Transverse colon (tissue), 4 donors: ENCODE measurements around the gene OR56A1. TPM values are rescaled to one million over a fixed set of nuclear protein-coding genes. Genes with fewer than 3 reads are reported as not detected.

Source experiments
- DNase-seq: peaks from one replicate; pipeline ENCODE4 v3.0.0-alpha.2; 2019
- H3K27ac ChIP-seq, 4 donors: fragments of 200-600 bp; sonication (generic); 2 replicates each; pipeline ENCODE4 v1.5.1; 2016 to 2018; ENCODE audit warnings: inconsistent platforms in 4 of 4
- H3K27me3 ChIP-seq: fragments of 200-600 bp; sonication (generic); 2 replicates; pipeline ENCODE4 v1.5.1; 2017; ENCODE audit warnings: inconsistent platforms
- H3K36me3 ChIP-seq, 4 donors: fragments of 200-600 bp; sonication (generic); 2 replicates each; pipeline ENCODE4 v1.5.1; 2017 to 2019; ENCODE audit warnings: inconsistent platforms in 4 of 4
- H3K4me1 ChIP-seq, 4 donors: fragments of 200-600 bp; sonication (generic); 2 replicates each; pipeline ENCODE4 v1.5.1; 2017 to 2020; ENCODE audit warnings: inconsistent platforms in 4 of 4
- H3K4me3 ChIP-seq, 4 donors: fragments of 200-600 bp; sonication (generic); 1 replicate in 1 of 4; 2 replicates in 3 of 4; pipeline versions ENCODE4 v1.5.1 to v1.6.1; 2017 to 2019; ENCODE audit warnings: inconsistent platforms in 4 of 4
- H3K9me3 ChIP-seq, 2 donors: fragments of 200-600 bp; sonication (generic); 2 replicates each; pipeline ENCODE4 v1.5.1; 2017 to 2019; ENCODE audit warnings: inconsistent platforms in 2 of 2
- EP300 ChIP-seq: sonication (generic); formaldehyde crosslinking; IDR thresholded peaks from one replicate; pipeline ENCODE4 v1.6.1; 2017; ENCODE audit warnings: antibody characterized with exemption, low read depth
- POLR2A ChIP-seq: fragments of 450-650 bp; IDR thresholded peaks from one replicate; pipeline ENCODE4 v1.6.1; 2016; ENCODE audit warnings: antibody characterized with exemption, mild to moderate bottlenecking, moderate library complexity
- POLR2AphosphoS5 ChIP-seq, 3 donors: sonication (generic); formaldehyde crosslinking; IDR thresholded peaks; one replicate each; pipeline ENCODE4 v1.6.1; 2016; ENCODE audit warnings: antibody characterized with exemption in 3 of 3
- WGBS, 2 donors: methylation state at CpG; one replicate each; pipeline ENCODE4 v1.1.5; 2018; ENCODE audit warnings: low coverage in 1 of 2; 5-methylcytosine and 5-hydroxymethylcytosine counted together
- in situ Hi-C, 4 donors: fragments of 200-750 bp; cut with MboI; loops; one replicate each; pipeline versions ENCODE4 v1.15.0 to v1.15.1; 2017; ENCODE audit warnings: low sequenced_read_pairs in 3 of 4, low pct_ligation_motif_present in 1 of 4, low pct_unique_long_range_greater_than_20kb in 1 of 4
- intact Hi-C: fragments of 100-400 bp; cut with DNase I; formaldehyde crosslinking; loops from one replicate; pipeline ENCODE4 v1.15.1; 2023; ENCODE audit warnings: low total_unique reads
- total RNA-seq, 4 donors: library from RNA; depleted of rRNA; stranded (reverse); fragments of >200 nt; gene quantifications; one replicate each; pipeline ENCODE4 v1.1.0, GENCODE V29; 2016
- TF ChIP-seq, protein P1 (sequence below), 5 experiments: fragments of 200-600 bp in 3 of 5; fragments of 450-650 bp in 2 of 5; sonication (generic) in 3 of 5; IDR thresholded peaks; 1 replicate in 2 of 5; 2 replicates in 3 of 5; pipeline ENCODE4 v1.5.1; 2016 to 2017; ENCODE audit warnings: antibody characterized with exemption in 5 of 5, inconsistent platforms in 3 of 5, mild to moderate bottlenecking in 2 of 5, moderate library complexity in 1 of 5

Gene OR56A1
- total RNA-seq, 4 donors from 2014 or later, result 0.14 TPM; not detected in 3

DNA sequence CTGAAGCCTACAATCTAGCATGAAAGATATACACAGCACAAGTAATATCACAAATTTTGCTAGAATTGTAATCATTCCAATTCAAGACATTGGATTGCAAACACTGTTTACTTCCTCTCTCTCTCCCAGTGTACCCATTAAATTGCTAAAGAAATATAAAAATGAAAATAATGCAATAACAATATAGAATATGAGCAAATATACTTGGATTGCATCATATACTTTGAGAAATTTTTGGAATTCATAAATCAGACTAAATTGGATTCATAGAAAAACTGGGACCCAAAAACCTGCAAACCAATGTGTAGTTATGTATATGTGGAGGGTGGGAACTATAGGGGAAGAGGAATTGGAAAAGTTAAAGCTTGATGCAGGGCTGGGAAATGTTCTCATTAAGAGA lies 25.0 kb upstream of the OR56A1 start:
- Histone ChIP-seq H3K36me3 (no peaks in the 10 kb centered on the region), H3K27me3 (peaks cover 8% of the 10 kb centered on the region), H3K4me1 (no peaks in the 10 kb centered on the region), H3K9me3 (no peaks in the 10 kb centered on the region), H3K4me3 (no peak overlapping the region), H3K27ac (no peak overlapping the region)
- in situ Hi-C loops (no loop called here), intact Hi-C loops (no loop called here)
- TF ChIP-seq EP300 (no peak), POLR2A (no peak), POLR2AphosphoS5 (IDR thresholded peaks at IDR 0.05) (no peak)
- TF ChIP-seq, protein P1, sequence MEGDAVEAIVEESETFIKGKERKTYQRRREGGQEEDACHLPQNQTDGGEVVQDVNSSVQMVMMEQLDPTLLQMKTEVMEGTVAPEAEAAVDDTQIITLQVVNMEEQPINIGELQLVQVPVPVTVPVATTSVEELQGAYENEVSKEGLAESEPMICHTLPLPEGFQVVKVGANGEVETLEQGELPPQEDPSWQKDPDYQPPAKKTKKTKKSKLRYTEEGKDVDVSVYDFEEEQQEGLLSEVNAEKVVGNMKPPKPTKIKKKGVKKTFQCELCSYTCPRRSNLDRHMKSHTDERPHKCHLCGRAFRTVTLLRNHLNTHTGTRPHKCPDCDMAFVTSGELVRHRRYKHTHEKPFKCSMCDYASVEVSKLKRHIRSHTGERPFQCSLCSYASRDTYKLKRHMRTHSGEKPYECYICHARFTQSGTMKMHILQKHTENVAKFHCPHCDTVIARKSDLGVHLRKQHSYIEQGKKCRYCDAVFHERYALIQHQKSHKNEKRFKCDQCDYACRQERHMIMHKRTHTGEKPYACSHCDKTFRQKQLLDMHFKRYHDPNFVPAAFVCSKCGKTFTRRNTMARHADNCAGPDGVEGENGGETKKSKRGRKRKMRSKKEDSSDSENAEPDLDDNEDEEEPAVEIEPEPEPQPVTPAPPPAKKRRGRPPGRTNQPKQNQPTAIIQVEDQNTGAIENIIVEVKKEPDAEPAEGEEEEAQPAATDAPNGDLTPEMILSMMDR (IDR thresholded peaks at IDR 0.05), result no peak
- DNase-seq, result no peak

GRCh38 chr11:6052374-6052773 lies 21.8 kb upstream of the OR56A1 start:
- DNase-seq, result no peak
- H3K9me3 ChIP-seq, result no peaks in the 10 kb centered on the region
- H3K4me3 ChIP-seq, result no peak overlapping the region
- in situ Hi-C loops (no loop called here), intact Hi-C loops (no loop called here)
- H3K27ac ChIP-seq, result no peak overlapping the region
- TF ChIP-seq, protein P1 (IDR thresholded peaks at IDR 0.05), result no peak
- TF ChIP-seq POLR2A (no peak), EP300 (no peak), POLR2AphosphoS5 (IDR thresholded peaks at IDR 0.05) (no peak)
- no peaks in the 10 kb centered on the region for H3K4me1 ChIP-seq
- WGBS, 2 donors, result 74 to 75% methylated on average over 3 of the region's 3 CpGs
- no peaks in the 10 kb centered on the region for H3K36me3 ChIP-seq
- H3K27me3 ChIP-seq, result peaks cover 8% of the 10 kb centered on the region

DNA sequence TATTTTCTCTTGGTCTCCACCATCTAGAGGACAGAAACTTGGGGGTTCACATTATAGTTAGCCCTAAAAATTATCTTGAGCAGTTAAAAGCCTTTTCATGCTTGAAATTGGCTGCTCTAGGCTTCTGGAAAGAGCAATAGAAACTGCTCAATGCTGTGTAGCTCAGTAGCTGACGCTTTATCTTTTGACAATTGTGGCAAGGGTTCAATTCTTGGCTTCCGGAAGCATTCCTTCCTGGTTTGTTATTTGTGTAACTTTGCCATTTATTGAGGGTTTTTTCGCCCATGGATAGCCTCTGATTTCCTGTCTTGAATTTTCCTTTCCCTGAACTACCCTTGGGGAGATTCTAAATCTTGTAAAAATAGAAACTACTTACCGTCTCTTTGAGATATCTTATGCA lies 10.3 kb upstream of the OR56A1 start:
- H3K36me3 ChIP-seq, result no peaks in the 10 kb centered on the region
- H3K27ac ChIP-seq, result no peak overlapping the region
- no peaks in the 10 kb centered on the region for H3K9me3 ChIP-seq
- TF ChIP-seq POLR2AphosphoS5 (IDR thresholded peaks at IDR 0.05) (no peak), POLR2A (no peak), EP300 (no peak)
- TF ChIP-seq, protein P1 (IDR thresholded peaks at IDR 0.05), result no peak
- WGBS, 2 donors, result 49 to 57% methylated on average over 4 of the region's 4 CpGs
- no peaks in the 10 kb centered on the region for H3K27me3 ChIP-seq
- intact Hi-C loops (no loop called here), in situ Hi-C loops (loop anchor here in 1 of 4 donors (25.0 kb wide), 1 partner anchor 271 kb away; the partner anchor contains the start of gene CAVIN3)
- no peak overlapping the region for H3K4me3 ChIP-seq
- H3K4me1 ChIP-seq, result no peaks in the 10 kb centered on the region
- no peak for DNase-seq

- no peaks in the 10 kb centered on the region for H3K9me3 ChIP-seq
- H3K36me3 ChIP-seq, result no peaks in the 10 kb centered on the region
- WGBS, 2 donors, result 81% methylated on average over 1 of the region's 1 CpG; no CpG with 5 or more reads in 1 of the 2 donors
- no peak overlapping the region for H3K4me3 ChIP-seq
- no peak overlapping the region for H3K27ac ChIP-seq
- intact Hi-C loops, result no loop called here
- no peak for DNase-seq
- in situ Hi-C loops, result loop anchor here in 3 of 4 donors (10.0 to 25.0 kb wide), 2 partner anchors 285 to 327 kb away; partner anchors contain the start of gene CAVIN3 (in 1 of the 3)
- no peaks in the 10 kb centered on the region for H3K4me1 ChIP-seq
- TF ChIP-seq POLR2A (no peak), POLR2AphosphoS5 (IDR thresholded peaks at IDR 0.05) (no peak), EP300 (no peak)
- TF ChIP-seq, protein P1 (IDR thresholded peaks at IDR 0.05), result no peak
- H3K27me3 ChIP-seq, result peaks cover 5% of the 10 kb centered on the region
These were observed 3.1 kb downstream of the OR56A1 start for GRCh38 chr11:6027501-6027900.
